DOHH2 (cell line): ENCODE data around the gene RIMKLB.
"Not testable (repeated sequence)": the region's sequence is repeated elsewhere in the genome, so short reads cannot be mapped to it uniquely, and the experiment has no call there.

Source experiments
- H3F3A ChIP-seq: fragments of 200-600 bp; sonication (generic), shearing (Covaris generic); 2 replicates; pipeline ENCODE4 v1.6.0; 2016; ENCODE audit warnings: antibody characterized with exemption, mild to moderate bottlenecking; ENCODE audit not compliant: control insufficient read depth, insufficient read depth
- H3K27ac ChIP-seq: fragments of 200-600 bp; sonication (generic); 2 replicates; pipeline ENCODE4 v1.5.1; 2014; ENCODE audit warnings: low read depth, mild to moderate bottlenecking, low read length, moderate library complexity
- H3K27me3 ChIP-seq: fragments of 200-600 bp; sonication (generic); 2 replicates; pipeline ENCODE4 v1.6.1; 2014; ENCODE audit warnings: mild to moderate bottlenecking, low read length, mixed read lengths; ENCODE audit not compliant: control insufficient read depth
- H3K36me3 ChIP-seq: fragments of 200-600 bp; sonication (generic); 2 replicates; pipeline ENCODE4 v1.6.1; 2014; ENCODE audit warnings: mild to moderate bottlenecking, low read length, moderate library complexity, mixed read lengths; ENCODE audit not compliant: control insufficient read depth
- H3K4me1 ChIP-seq: fragments of 200-600 bp; sonication (generic); 2 replicates; pipeline ENCODE4 v1.6.1; 2014; ENCODE audit warnings: mild to moderate bottlenecking, low read length, mixed read lengths; ENCODE audit not compliant: control insufficient read depth
- H3K4me2 ChIP-seq: fragments of 200-600 bp; sonication (generic); 2 replicates; pipeline ENCODE4 v1.6.0; 2014; ENCODE audit warnings: mild to moderate bottlenecking, low read length, moderate library complexity
- H3K4me3 ChIP-seq: fragments of 200-600 bp; sonication (generic); 2 replicates; pipeline ENCODE4 v1.5.1; 2014; ENCODE audit warnings: mild to moderate bottlenecking, low read length, mixed read lengths
- H3K79me2 ChIP-seq: fragments of 200-600 bp; sonication (generic); 2 replicates; pipeline ENCODE4 v1.6.1; 2014; ENCODE audit warnings: mild to moderate bottlenecking, low read length, mixed read lengths; ENCODE audit not compliant: control insufficient read depth
- H3K9me2 ChIP-seq: fragments of 200-600 bp; sonication (generic); replicated peaks from 2 replicates; pipeline ENCODE4 v1.6.1; 2014; ENCODE audit warnings: mild to moderate bottlenecking, low read length, mixed read lengths; ENCODE audit not compliant: control insufficient read depth
- H3K9me3 ChIP-seq: fragments of 200-600 bp; sonication (generic); 2 replicates; pipeline ENCODE4 v1.6.1; 2014; ENCODE audit warnings: antibody characterized with exemption, low read length, mixed read lengths; ENCODE audit not compliant: control insufficient read depth, insufficient read depth
- H4K20me1 ChIP-seq: fragments of 200-600 bp; sonication (generic); 2 replicates; pipeline ENCODE4 v1.6.0; 2014; ENCODE audit warnings: low read depth, mild to moderate bottlenecking, antibody characterized with exemption, low read length, moderate library complexity; ENCODE audit not compliant: control insufficient read depth, insufficient read depth
- CTCF ChIP-seq: fragments of 200-600 bp; sonication (generic); IDR thresholded peaks from one replicate; pipeline ENCODE4 v1.5.1; 2014; ENCODE audit warnings: antibody characterized with exemption, mild to moderate bottlenecking, low read depth, low read length; ENCODE audit not compliant: poor library complexity, severe bottlenecking
- EZH2phosphoT487 ChIP-seq: fragments of 200-600 bp; sonication (generic); IDR thresholded peaks from 2 replicates; pipeline ENCODE4 v1.6.1; 2017; ENCODE audit warnings: borderline replicate concordance, mild to moderate bottlenecking, antibody characterized with exemption, low read length, moderate library complexity, mixed read lengths

Gene RIMKLB

DNA sequence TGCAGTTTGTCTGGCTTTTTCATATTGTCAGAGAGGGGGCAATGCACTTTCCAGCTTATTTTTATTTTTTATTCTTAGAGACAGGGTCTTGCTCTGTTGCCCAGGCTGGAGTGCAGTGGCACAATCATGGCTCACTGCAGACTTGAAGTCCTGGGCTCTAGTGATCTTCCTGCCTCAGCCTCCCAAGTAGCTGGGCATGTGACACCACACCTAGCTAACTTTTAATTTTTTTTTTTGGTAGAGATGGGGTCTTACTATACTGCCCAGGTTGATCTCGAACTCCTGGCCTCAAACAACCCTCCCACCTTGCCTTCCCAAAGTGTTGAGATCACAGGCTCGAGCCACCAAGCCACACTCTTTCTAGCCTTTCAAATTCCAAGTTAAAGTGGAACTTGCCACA is 120.7 kb downstream of the RIMKLB start:
- no peaks in the 10 kb centered on the region for H3F3A ChIP-seq
- H3K4me1 ChIP-seq = 0 out of 2 replicates have a peak, but pooled peaks cover 5% of the 10 kb centered on the region
- H3K4me3 ChIP-seq = no peak overlapping the region
- H3K79me2 ChIP-seq = no peaks in the 10 kb centered on the region
- H3K9me3 ChIP-seq = no peaks in the 10 kb centered on the region
- H3K9me2 ChIP-seq = no peaks in the 10 kb centered on the region
- H3K27me3 ChIP-seq = no peaks in the 10 kb centered on the region
- no peaks in the 10 kb centered on the region for H3K36me3 ChIP-seq
- no peaks in the 10 kb centered on the region for H4K20me1 ChIP-seq
- H3K4me2 ChIP-seq = no peak overlapping the region
- no peak overlapping the region for H3K27ac ChIP-seq
- TF ChIP-seq CTCF (no peak), EZH2phosphoT487 (no peak)

- Histone ChIP-seq H3K4me2 (no peak overlapping the region), H3K4me1 (no peaks in the 10 kb centered on the region), H3K9me2 (no peaks in the 10 kb centered on the region), H3K79me2 (no peaks in the 10 kb centered on the region), H3K27ac (no peak overlapping the region), H3K9me3 (no peaks in the 10 kb centered on the region), H4K20me1 (no peaks in the 10 kb centered on the region), H3F3A (no peaks in the 10 kb centered on the region), H3K36me3 (no peaks in the 10 kb centered on the region), H3K4me3 (no peak overlapping the region), H3K27me3 (no peaks in the 10 kb centered on the region)
- TF ChIP-seq CTCF (no peak), EZH2phosphoT487 (no peak)
These were observed 121.8 kb downstream of the RIMKLB start for GRCh38 chr12:8819666-8819980.

DNA sequence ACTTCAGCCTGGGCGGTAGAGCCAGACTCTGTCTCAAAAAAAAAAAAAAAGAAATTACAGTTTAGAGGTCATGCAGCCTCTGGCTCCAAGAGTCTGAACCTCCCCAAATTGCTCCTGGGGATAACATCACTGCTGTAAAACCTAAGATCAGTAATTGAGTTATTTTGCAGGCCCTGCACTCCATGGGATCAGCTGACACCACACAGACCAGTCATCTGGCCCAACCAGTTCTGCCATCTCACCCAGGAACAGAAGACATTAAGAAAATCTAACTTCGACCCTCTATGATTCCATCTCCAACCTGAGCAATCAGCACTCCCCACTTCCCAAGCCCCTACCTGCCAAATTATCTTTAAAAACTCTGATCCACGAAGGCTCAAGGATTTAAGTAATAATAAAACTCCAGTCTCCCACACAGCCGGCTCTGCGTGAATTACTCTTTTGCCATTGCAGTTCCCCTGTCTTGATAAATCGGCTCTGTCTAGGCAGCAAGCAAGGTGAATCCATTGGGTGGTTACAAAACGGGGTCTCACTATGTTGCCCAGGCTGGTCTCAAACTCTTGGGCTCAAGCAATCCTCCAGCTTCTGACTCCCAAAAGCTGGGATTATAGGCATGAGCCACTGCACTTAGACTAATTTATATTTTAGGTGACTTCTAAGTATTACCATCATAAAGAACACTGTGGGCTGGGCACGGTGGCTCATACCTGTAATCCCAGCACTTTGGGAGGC is 123.1 kb downstream of the RIMKLB start:
- H3F3A ChIP-seq, H3K27ac ChIP-seq, H3K4me2 ChIP-seq, H3K9me2 ChIP-seq, H3K9me3 ChIP-seq, H3K27me3 ChIP-seq, H3K4me3 ChIP-seq, H3K4me1 ChIP-seq, H3K79me2 ChIP-seq, H3K36me3 ChIP-seq, H4K20me1 ChIP-seq: not testable (repeated sequence)

DNA sequence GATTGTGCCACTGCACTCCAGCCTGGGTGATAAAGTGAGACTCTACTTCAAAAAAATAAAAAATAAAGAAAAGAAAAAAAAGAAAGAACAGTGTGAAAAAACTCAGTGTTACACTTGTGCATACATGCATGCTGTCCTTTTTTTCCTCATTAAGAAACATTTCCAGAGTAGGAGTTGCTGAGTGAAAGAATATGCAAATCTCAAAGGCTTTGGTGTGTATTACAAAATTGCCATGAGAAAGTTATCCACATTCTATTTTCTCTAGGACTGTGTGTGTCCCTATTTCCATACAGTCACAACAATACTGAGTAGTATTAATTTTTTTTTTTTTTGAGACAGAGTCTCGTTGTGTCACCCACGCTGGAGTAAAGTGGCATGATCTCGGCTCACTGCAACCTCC is 123.8 kb downstream of the RIMKLB start:
- no peaks in the 10 kb centered on the region for H3K36me3 ChIP-seq
- TF ChIP-seq CTCF = no peak
- no peak for TF ChIP-seq EZH2phosphoT487
- H3K27ac ChIP-seq = no peak overlapping the region

More for the DNA sequence above, 123.8 kb downstream of the RIMKLB start:
- Histone ChIP-seq H3K4me2 (no peak overlapping the region), H3K9me2 (no peaks in the 10 kb centered on the region), H3K27me3 (no peaks in the 10 kb centered on the region), H3K4me1 (no peaks in the 10 kb centered on the region), H3K4me3 (no peak overlapping the region), H3F3A (no peaks in the 10 kb centered on the region), H3K79me2 (no peaks in the 10 kb centered on the region), H4K20me1 (no peaks in the 10 kb centered on the region), H3K9me3 (no peaks in the 10 kb centered on the region; the same call in 1 of the 2 replicates)
